ENCODE measurements around the gene NYAP1. TPM values are rescaled to one million over a fixed set of nuclear protein-coding genes. Genes with fewer than 3 reads are reported as not detected.
"Not testable (repeated sequence)": the region's sequence is repeated elsewhere in the genome, so short reads cannot be mapped to it uniquely, and the experiment has no call there.

Gene NYAP1
- total RNA-seq, 2 experiments from 2014 or later, result 0.29 to 0.34 TPM

- DNase-seq, result no peak
- no peaks in the 10 kb centered on the region for H3K36me3 Mint-ChIP-seq
- H3K27ac Mint-ChIP-seq, result no peak overlapping the region
- H3K27me3 Mint-ChIP-seq, result no peaks in the 10 kb centered on the region
- H3K4me1 Mint-ChIP-seq, result peaks cover 6% of the 10 kb centered on the region
- H3K9me3 Mint-ChIP-seq, result no peaks in the 10 kb centered on the region
- H3K4me3 Mint-ChIP-seq, result no peak overlapping the region
Measured at GRCh38 chr7:100532165-100533022, 48.7 kb downstream of the NYAP1 start.

DNA sequence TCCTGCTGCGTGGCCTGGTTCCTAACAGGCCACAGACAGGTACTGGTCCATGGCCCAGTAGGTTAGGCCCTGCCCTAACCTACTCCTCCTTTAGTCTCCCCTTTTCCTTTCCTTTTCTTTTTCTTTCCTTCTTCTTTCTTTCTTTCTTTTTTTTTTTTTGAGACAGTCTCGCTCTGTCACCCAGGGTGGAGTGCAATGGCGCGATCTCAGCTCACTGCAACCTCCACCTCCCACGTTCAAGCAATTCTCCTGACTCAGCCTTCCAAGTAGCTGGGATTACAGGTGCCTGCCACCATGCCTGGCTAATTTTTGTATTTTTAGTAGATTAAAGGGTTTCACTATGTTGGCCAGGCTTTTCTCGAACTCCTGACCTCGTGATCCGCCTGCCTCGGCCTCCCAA lies 52.3 kb downstream of the NYAP1 start:
- not testable (repeated sequence) for H3K27ac Mint-ChIP-seq

DNA sequence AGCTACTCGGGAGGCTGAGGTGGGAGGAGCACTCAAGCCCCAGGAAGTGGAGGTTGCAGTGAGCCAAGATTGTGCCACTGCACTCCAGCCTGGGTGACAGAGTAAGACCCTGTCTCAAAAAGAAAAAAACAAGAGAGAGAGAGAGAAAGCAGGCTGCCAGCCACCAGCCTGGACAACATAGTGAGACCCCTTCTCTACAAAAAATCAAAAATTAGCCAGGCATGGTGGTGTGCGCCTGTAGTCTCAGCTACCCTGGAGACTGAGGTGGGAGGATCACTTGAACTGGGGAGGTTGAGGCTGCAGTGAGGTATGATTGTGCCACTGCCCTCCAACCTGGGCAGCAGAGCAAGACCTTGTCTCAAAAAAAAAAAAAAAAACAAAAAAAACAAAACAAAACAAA lies 53.0 kb downstream of the NYAP1 start:
- Mint-ChIP-seq H3K4me1 (peaks cover 21% of the 10 kb centered on the region), H3K36me3 (peaks cover 20% of the 10 kb centered on the region), H3K27ac (peak overlapping the region; percentile 60)
- H3K4me3 Mint-ChIP-seq, H3K9me3 Mint-ChIP-seq, H3K27me3 Mint-ChIP-seq, DNase-seq: not testable (repeated sequence)

More for the DNA sequence above, 52.3 kb downstream of the NYAP1 start:
- H3K9me3 Mint-ChIP-seq, H3K27me3 Mint-ChIP-seq, DNase-seq, H3K4me3 Mint-ChIP-seq: not testable (repeated sequence)
- Mint-ChIP-seq H3K4me1 (peaks cover 15% of the 10 kb centered on the region), H3K36me3 (peaks cover 14% of the 10 kb centered on the region)

GRCh38 chr7:100538348-100538653 lies 54.6 kb downstream of the NYAP1 start:
- no peak for DNase-seq
- peak overlapping the region; percentile 100 for H3K4me3 Mint-ChIP-seq
- H3K4me1 Mint-ChIP-seq, result peaks cover 35% of the 10 kb centered on the region
- no peaks in the 10 kb centered on the region for H3K9me3 Mint-ChIP-seq
- peak overlapping the region; percentile 89 for H3K27ac Mint-ChIP-seq
- H3K36me3 Mint-ChIP-seq, result peaks cover 30% of the 10 kb centered on the region
- H3K27me3 Mint-ChIP-seq, result no peaks in the 10 kb centered on the region

DNA sequence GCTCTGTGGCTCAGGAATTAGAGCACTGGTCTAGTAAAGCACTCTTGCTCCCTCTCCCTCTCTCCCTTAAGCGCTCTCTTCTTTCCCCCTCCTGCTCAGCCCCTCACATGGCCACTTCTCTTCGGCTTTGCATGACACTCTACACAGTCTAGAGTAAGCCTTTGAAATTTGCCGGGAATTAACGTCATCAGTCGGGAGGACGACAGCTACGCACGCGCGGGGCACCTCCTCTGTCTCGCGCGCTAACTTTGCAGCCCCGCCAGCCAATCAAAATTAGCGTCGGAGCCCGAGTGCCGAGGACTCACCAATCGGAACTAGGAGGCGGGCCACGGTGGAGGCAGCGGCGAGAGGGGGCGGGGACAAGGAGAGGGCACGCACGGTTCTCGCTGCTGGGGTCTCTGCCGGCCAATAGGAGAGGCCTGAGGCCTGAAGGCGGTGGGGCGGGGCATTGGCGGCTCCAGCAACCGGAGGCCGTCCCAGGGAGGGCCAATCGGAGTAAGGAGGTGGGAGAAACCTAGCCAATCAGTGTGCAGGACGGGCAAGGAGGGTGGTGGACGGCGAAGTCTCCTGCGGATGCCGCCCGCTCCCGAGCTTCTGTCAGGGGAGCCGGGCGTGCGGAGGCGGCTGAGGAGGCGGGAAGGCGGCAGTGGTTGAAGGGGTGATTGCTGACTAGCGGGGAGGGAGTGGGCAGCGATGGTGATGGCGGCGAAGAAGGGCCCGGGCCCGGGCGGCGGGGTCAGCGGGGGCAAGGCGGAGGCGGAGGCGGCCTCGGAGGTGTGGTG lies 55.1 kb downstream of the NYAP1 start, which contains the start of gene AGFG2:
TSS of gene AGFG2 (plus strand) at position 550 of the 782 bp plus-strand sequence. CDS start at position 694, 144 bp downstream.
- Mint-ChIP-seq H3K27ac (peak within 1 kb of the TSS; percentile 98), H3K9me3 (no peaks in the 10 kb centered on the region), H3K36me3 (peaks cover 33% of the 10 kb centered on the region), H3K4me1 (peaks cover 41% of the 10 kb centered on the region), H3K27me3 (no peaks in the 10 kb centered on the region), H3K4me3 (peak within 1 kb of the TSS; percentile 100)
- DNase-seq, result peak; percentile 100

GRCh38 chr7:100539436-100540006 lies 55.8 kb downstream of the NYAP1 start:
- Mint-ChIP-seq H3K36me3 (peaks cover 37% of the 10 kb centered on the region), H3K27ac (peak overlapping the region; percentile 98), H3K27me3 (no peaks in the 10 kb centered on the region), H3K4me3 (peak overlapping the region; percentile 100), H3K9me3 (no peaks in the 10 kb centered on the region), H3K4me1 (peaks cover 47% of the 10 kb centered on the region)
- peak; percentile 34 for DNase-seq

- H3K4me3 Mint-ChIP-seq, result peak overlapping the region; percentile 100
- no peaks in the 10 kb centered on the region for H3K27me3 Mint-ChIP-seq
- peaks cover 37% of the 10 kb centered on the region for H3K36me3 Mint-ChIP-seq
- H3K9me3 Mint-ChIP-seq, result no peaks in the 10 kb centered on the region
- H3K4me1 Mint-ChIP-seq, result peaks cover 54% of the 10 kb centered on the region
- no peak for DNase-seq
- peak overlapping the region; percentile 72 for H3K27ac Mint-ChIP-seq
Measured at GRCh38 chr7:100540073-100540723, 56.5 kb downstream of the NYAP1 start.

DNA sequence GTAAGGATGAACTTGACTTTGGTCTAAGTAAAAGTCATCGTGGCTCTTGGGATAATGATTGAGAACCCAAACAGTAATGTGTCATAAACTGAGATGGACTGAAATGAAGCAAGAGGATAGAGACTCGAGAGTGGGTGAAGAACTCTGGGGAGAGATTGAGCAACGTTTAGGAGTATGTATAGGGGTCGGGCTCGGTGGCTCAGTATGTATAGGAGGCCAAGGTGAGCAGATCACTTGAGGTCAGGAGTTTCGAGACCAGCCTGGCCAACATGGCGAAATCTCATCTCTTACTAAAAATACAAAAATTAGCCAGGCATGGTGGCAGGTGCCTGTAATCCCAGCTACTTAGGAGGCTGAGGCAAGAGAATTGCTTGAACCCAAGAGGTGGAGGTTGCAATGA lies 57.6 kb downstream of the NYAP1 start:
- H3K9me3 Mint-ChIP-seq, H3K27me3 Mint-ChIP-seq, DNase-seq: not testable (repeated sequence)
- Mint-ChIP-seq H3K27ac (peak overlapping the region; percentile 55), H3K36me3 (peaks cover 38% of the 10 kb centered on the region), H3K4me1 (peaks cover 63% of the 10 kb centered on the region), H3K4me3 (peak overlapping the region; percentile 100)

DNA sequence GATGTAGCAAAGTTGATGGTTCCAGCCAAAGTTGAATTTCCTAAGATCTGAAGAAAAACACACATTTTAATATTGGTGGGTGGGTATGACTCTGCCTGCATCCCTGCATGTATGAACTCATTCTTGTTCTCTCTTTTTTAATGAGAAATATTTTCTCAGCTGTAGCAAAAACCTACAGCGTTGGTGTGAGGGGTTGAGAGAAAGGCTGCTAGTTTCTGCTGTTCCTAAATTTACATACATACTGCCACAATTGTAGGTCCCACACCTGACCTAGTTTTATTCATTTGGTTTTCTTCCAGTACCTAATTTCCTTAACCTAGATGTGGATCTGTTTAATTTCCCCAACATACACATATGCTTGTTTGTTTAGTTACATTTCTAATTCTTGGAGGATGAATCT lies 59.9 kb downstream of the NYAP1 start:
- Mint-ChIP-seq H3K27me3 (no peaks in the 10 kb centered on the region), H3K27ac (peak overlapping the region; percentile 99), H3K36me3 (peaks cover 53% of the 10 kb centered on the region), H3K4me3 (peak overlapping the region; percentile 76), H3K9me3 (no peaks in the 10 kb centered on the region), H3K4me1 (peaks cover 77% of the 10 kb centered on the region)
- DNase-seq, result no peak

DNA sequence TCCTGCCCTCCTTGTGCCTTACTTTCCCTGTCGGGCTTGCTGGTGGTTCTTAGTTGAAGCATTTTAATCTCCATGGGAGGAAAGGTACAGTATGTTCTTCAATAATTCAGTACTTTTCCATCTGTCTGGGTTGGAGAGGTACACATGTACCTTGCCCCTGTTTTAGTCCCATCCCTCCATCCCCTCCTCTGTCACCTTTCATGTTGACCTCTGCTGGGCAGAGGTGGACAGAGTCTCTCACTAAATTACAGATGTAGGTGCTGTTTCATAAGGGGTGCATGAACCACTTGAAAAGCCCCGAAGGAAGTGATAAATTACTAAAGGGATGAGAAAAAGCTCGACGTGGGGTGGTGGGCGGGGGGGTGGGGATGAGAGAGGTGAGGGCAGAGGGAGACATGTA lies 60.7 kb downstream of the NYAP1 start:
- H3K27ac Mint-ChIP-seq, result peak overlapping the region; percentile 99
- H3K36me3 Mint-ChIP-seq, result peaks cover 56% of the 10 kb centered on the region
- no peaks in the 10 kb centered on the region for H3K9me3 Mint-ChIP-seq
- H3K4me3 Mint-ChIP-seq, result peak overlapping the region; percentile 76
- H3K27me3 Mint-ChIP-seq, result no peaks in the 10 kb centered on the region
- peaks cover 82% of the 10 kb centered on the region for H3K4me1 Mint-ChIP-seq
- DNase-seq, result no peak

Other genes starting within 250 kb of the NYAP1 start
- gene SPDYE3, start 176.2 kb upstream of the NYAP1 start, total RNA-seq, result not detected
- 10 to 100 TPM; 24.5 to 28.3 TPM for gene PILRB, start 125.8 kb upstream of the NYAP1 start, total RNA-seq
- gene PILRA, start 110.4 kb upstream of the NYAP1 start, total RNA-seq, result under 1 TPM; 0.68 TPM
- 1 to 10 TPM; 2.9 to 3.0 TPM for gene ZCWPW1, start 55.2 kb upstream of the NYAP1 start, total RNA-seq
- gene MEPCE, start 54.1 kb upstream of the NYAP1 start, total RNA-seq, result 10 to 100 TPM; 60.1 to 65.4 TPM
- 10 to 100 TPM; 45.7 to 46.4 TPM for gene PPP1R35, start 47.4 kb upstream of the NYAP1 start, total RNA-seq
- 1 to 10 TPM; 1.0 to 1.5 TPM for gene SPACDR, start 19.7 kb upstream of the NYAP1 start, total RNA-seq
- 10 to 100 TPM; 81.4 to 83.7 TPM for gene TSC22D4, start 4.7 kb upstream of the NYAP1 start, total RNA-seq
- gene AGFG2, start 55.3 kb downstream of the NYAP1 start, total RNA-seq, result 10 to 100 TPM; 52.4 to 55.4 TPM
- gene SAP25, start 90.0 kb downstream of the NYAP1 start, total RNA-seq, result 1 to 10 TPM; 4.4 to 6.0 TPM
- 10 to 100 TPM; 65.6 to 68.1 TPM for gene LRCH4, start 102.2 kb downstream of the NYAP1 start, total RNA-seq
- gene FBXO24, start 102.4 kb downstream of the NYAP1 start, total RNA-seq, result under 1 TPM; 0.54 to 0.80 TPM
- gene PCOLCE, start 118.4 kb downstream of the NYAP1 start, total RNA-seq, result 1 to 10 TPM; 4.0 TPM
- gene MOSPD3, start 128.6 kb downstream of the NYAP1 start, total RNA-seq, result 10 to 100 TPM in 1 of 2 experiments, 1 to 10 TPM in 1; 9.7 to 10.0 TPM
- 10 to 100 TPM; 10.9 to 11.1 TPM for gene TFR2, start 157.6 kb downstream of the NYAP1 start, total RNA-seq
- gene ACTL6B, start 172.5 kb downstream of the NYAP1 start, total RNA-seq, result not detected
- gene GNB2, start 189.8 kb downstream of the NYAP1 start, total RNA-seq, result 100 to 1,000 TPM; 200 to 202 TPM
- gene GIGYF1, start 210.3 kb downstream of the NYAP1 start, total RNA-seq, result 10 to 100 TPM; 41.9 to 45.2 TPM
- gene POP7, start 222.2 kb downstream of the NYAP1 start, total RNA-seq, result 10 to 100 TPM; 84.5 to 85.6 TPM
- not detected for gene EPO, start 236.5 kb downstream of the NYAP1 start, total RNA-seq
- not detected for gene ZAN, start 249.7 kb downstream of the NYAP1 start, total RNA-seq

All from activated naive CD8-positive, alpha-beta T cell treated with anti-CD3 and anti-CD28 coated beads for 36 hours (primary cell).